GM19043 (cell line): ENCODE data around the gene DNAJC8.

Experiments used
- ATAC-seq: cut with Tn5 transposase; IDR thresholded peaks from one replicate; pipeline ENCODE4 v1.9.1; 2021; ENCODE audit warnings: low read depth; ENCODE audit not compliant: unreplicated experiment

DNAJC8 gene

DNA sequence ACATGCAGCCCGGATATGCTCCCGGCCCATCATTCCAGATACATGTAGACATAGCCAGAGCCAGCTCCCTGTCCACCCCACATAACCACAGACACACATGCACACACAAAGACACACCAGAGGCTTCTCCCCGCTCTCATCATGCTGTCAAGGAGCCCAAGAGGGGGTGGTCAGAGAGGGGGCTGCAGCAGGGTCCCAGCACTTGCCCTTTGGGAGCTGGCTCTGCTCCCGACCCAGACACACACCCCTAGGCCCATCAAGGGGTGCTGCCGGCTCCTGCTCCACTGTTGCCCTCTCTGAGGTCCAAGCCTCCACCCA is 58.9 kb downstream of the DNAJC8 start:
- ATAC-seq: no peak

DNA sequence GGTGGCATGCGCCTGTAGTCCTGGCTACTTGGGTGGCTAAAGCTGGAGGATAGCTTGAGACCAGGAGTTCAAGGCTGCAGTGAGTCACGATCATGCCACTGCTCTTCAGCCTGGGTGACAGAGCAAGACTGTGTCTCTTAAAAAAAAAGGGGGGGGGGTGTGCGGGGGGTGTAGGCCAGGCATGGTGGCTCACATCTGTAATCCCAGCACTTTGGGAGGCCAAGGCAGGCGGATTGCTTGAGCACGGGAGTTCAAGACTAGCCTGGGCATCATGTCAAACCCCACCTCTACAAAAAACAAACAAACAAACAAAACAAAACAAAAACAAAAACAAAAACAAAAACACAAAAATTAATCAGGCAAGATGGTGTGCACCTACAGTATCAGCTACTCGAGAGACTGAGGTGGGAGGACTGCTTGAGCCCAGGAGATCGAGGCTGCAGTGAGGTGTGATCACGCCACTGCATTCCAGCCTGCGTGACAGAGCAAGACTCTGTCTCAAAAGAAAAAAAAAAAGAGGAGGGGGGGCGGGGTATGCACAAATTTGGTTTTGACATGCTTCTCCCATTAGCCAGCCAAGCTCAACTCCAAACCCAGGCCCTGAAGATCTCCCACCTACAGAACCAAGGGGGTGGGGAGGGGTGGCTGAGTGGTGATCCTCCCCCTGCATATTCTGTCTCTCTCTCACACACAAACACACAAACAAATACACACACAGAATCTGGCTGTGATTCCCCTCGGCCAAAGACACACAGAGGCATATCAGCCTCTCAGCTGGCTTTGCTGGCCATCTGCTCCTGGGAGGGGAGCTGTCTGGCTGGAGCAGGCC is 59.5 kb downstream of the DNAJC8 start:
- ATAC-seq: no peak

DNA sequence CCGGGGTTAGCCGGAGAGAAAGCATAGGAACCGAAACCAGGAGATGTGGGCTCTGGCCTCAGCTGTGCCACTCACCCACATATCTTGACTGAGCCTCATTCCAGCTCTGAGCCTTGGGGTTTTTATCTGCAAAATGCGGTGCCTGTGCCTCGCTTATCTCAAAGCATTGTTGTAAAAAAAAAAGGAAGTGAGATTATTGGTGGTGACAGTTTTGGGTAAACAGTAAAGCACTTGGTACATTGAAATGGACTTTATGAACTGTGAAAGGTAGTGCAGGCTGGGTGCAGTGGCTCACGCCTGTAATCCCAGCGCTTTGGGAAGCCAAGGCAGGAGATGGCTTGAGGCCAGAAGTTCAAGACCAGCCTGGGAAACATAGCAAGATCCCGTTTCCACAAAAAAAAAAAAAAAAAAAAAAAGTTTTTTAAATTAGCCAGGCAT is 60.1 kb downstream of the DNAJC8 start:
- peak; percentile 54 for ATAC-seq

DNA sequence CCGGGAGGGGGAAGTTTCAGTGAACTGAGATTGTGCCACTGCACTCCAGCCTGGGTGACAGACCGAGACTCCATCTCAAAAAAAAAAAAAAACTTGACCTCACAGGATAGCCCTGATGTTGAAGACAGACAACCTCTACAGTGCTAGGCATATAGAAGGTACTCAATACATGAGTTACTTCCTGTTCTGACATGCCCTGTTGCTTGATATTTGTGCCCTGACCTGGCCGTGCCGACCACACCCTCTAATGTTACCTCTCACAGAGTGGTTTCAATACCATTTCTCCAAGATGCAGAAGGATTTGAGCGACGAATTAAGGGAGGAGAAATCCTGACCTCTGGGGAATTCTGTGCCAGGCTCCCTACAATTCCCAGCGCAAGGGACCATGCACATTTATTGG is 61.6 kb downstream of the DNAJC8 start:
- no peak for ATAC-seq

DNA sequence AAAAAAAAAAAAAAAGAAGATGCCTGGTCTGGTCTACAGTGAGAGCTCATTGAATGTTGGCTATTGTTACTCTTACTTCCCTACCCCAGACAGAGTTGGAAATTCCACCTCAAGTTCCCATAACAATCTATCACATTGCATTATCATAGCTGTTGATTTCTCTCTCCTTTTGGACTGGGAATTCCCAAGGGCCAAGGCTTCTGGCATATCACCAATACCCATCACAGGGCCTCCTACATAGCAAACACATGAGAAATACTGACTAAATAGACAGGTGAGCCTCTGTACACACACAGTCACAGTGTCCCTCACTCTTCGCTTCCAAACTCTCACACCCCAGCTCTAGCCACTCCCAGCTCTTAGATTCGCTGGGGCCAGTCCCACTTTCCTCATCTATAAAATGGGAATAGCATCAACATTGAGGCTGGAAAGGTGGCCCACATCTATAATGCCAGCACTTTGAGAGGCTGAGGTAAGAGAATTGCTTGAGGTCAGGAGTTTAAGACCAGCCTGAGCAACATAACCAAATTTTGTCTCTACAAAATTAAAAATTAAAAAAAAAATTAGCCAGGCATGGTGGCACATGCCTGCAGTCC is 62.7 kb downstream of the DNAJC8 start:
- ATAC-seq: no peak

DNA sequence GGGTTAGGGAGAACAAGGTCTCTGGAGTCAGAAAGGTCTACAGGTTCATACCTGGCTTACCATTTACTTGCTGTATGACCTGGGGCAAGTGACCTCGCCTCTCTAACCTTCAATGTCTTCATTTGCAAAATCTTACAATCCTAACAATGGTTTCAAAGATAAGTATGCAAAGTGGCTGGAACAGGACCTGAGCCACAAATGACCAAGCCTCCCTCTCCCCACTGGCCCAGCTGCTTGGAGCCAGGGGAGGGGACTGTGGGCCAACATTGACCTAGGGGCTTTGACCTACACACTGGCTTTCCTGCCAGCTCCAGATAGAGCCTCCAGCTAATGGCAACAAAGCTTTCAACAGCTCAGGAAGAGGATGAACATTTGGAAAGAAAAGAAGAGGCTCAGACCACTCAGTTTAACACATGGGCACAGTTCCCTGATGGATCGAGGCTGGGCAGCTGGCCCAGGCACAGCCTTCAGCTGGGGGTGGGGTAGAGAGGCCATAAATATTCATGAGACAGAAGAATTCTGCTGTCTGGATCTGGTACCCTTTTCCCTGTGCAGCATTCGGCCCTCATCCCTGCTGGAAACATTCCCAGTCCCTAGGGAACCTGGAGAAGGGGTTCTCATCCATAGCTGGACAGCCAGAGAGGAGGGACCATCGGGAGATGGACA is 69.2 kb downstream of the DNAJC8 start:
- ATAC-seq: no peak

DNA sequence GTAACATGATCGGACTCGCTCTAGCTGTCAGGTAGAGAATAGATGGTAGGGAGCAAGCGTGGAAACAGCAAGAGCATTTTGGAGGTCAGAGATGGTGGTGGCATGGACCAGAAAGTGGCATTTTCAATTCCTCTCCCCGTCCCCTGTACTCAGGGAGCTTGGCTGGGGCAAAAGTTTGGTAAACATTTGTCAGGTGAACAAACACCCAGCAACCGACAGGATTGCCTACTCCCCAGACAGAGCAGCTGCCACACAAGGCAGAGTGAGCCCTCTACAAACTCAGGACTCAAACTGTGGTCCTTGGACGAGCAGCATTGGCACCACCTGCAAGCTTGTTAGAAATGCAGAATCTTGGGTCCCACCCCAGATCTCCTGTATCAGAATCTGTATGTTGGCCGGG is 70.7 kb downstream of the DNAJC8 start:
- ATAC-seq: no peak

DNA sequence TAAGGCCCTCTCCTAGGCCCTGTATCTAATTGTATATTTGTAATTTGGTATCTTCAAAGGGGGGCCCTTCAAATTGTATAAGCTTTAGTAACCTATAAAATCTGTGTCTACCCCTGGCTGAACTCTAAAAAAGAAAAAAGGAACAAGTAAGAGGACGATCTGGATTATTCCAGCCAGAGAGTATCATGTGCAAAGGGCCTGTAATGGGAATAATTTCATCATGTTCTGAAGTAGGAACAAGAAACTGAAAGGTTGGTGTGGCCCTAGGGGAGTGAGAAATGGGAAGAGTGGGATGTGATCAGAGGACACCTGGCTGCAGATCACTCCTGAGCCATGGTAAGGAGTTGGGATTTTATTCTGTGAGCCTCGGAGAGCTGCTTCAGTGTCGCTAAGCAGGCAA is 71.1 kb downstream of the DNAJC8 start:
- no peak for ATAC-seq

DNA sequence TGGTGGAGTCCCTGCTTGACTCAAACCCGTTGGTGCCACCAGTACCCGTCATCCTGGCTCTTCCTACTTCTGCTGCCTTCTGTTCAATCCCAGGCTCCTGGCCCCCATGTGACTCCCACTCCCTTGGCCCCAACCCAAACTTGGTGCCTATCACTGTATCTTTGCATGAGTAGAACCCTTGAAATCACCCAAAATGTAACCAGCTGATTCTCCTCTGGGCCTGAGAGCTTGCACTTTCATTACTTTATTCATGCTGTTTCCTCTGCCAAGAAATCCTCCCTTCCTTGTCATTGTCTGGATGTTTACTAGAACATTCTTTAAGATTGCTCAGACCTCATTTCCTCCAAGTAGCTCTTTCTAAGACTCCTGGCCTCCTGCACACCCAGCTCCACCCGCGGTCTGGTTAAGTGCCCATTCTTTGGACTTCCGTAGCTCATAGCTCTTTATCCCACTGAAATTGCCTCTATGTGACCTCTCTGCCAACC is 72.0 kb downstream of the DNAJC8 start:
- no peak for ATAC-seq

DNA sequence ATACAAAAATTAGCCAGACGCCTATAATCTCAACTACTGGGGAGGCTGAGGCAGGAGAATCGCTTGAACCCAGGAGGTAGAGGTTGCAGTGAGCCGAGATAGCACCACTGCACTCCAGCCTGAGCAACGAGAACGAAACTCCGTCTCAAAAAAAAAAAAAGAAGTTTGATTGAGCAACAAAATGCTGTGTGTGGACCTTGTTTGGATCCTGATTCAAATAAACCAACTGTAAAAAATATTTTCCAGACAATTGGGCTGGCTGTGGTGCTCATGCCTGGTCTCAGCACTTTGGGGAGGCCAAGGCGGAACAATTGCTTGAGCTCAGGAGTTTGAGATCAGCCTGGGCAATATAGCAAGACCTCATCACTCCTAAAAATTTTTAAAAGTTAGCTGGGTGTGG is 73.1 kb downstream of the DNAJC8 start:
- no peak for ATAC-seq

DNA sequence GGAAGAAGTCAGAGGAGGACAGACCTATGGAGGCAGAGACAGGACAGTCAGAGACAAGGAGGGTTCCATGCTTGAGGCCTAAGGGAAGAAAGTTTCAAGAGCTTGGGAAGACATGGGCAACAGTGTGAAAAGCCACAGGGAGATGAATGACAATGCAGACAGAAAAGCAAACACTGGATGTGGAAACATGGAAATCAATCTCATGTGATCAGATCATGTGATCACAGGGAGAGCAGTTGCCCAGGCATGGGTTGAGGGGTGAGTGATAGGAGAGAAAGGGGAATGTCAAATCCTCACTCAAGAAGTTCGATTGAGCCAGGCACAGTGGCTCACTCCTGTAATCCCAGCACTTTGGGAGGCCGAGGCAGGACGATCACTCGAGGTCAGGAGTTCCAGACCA is 73.6 kb downstream of the DNAJC8 start:
- ATAC-seq: no peak

DNA sequence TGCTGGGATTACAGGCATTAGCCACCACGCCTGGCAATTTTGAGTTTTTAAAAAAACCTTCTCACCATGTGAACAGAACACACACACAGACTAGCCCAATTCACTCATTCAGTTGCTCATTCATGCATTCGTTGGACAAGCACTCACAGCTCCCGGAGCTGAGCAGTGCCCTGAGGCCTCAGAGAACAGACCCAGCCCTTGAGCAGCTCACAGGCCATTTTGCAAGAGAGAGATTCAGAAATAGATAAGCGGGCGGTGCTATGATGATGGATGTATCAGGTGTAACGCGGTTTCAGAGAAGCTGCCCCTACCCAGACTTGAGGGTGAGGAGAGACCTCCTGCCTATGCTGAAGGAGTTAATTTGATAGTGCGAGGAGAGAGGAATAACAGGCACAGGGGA is 74.9 kb downstream of the DNAJC8 start:
- ATAC-seq: no peak

DNA sequence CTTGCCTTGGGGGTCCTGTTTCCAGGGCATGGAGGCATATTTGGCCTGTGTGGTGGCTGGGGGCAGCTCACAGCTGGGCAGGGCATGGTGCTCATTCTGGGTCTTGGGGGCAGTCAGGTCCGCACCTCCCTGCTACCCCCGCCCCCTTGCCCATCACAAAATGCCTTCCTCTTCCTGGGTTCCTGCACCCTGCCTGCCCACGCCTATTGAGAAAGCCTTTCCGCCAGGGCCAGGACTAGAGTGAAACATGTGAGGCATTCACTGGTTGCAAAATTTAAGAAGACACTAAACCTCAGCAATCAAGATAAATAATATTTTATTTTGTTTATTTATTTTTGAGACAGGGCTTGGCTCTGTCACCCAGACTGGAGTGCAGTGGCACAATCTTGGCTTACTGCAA is 76.0 kb downstream of the DNAJC8 start:
- no peak for ATAC-seq

DNA sequence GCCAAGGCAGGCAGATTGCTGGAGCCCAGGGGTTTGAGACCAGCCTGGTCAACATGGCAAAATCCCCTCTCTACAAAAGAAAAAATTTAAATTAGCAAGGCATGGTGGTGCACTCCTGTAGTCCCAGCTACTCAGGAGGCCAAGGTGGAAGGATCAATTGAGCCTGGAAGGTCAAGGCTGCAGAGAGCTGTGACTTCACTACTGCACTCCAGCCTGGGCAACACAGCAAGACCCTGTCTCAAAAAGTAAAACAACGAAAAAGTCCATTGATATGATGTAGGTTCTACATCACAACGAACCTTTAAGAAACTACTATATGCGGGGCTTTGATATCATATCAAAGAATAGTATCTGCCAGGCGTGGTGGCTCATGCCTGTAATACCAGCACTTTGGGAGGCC is 77.2 kb downstream of the DNAJC8 start:
- no peak for ATAC-seq

DNA sequence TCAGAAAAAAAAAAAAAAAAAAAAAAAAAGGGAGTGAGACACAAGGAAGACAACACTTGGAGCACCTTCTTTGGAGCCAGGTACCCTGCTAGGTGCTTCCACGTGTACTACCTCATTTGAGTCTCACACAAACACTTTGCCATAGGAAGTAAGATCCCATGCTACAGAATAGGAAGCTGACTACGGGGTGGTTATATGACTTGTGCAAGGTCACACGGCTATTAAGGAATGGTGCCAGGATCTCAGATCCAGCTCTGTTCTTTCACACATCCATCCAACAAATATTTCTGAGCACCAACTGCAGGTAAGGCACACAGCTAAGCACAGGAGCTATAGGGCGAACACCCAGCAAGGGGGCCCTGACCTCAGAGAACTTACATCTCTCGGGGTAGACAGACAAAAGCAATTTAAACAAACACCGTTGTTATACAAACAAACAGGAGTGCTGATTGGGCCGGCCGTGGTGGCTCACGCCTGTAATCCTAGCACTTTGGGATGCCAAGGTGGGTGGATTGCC is 78.7 kb downstream of the DNAJC8 start:
- no peak for ATAC-seq
